Measurements from ENCODE around the gene BMPR1A. TPM values are rescaled to one million over a fixed set of nuclear protein-coding genes. Genes with fewer than 3 reads are reported as not detected.

The BMPR1A gene
- total and polyA plus RNA-seq, 2 experiments from 2014 or later, result 14.2 to 82.5 TPM

DNA sequence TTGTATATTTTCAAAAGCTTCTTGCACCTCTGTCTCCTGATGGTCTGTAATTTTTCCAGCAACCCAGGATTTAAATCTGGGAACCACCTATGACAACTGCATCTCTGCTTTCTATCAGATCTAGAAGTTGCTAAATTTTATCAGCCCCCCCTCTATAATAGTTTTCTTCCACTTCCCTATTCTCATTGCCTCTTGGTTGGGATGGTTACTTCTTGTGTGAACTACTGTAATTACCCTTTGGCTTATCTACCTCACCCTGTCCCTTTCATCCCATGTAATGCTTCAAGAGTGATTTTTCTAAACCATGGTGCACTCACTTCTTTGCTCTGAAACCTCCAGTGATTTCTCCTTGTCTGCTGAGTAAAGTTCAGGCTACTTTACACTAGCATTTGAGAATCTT is 92.3 kb downstream of the BMPR1A start:
- H4K20me1 ChIP-seq (replicated peaks; ENCODE audit: insufficient read depth), result no peaks in the 10 kb centered on the region
- TF ChIP-seq POLR2AphosphoS5 (IDR thresholded peaks at IDR 0.05; ENCODE audit: low read depth) (no peak), EZH2 (IDR thresholded peaks at IDR 0.05; ENCODE audit: low read depth, unreplicated experiment) (no peak)
- TF ChIP-seq, protein P1, sequence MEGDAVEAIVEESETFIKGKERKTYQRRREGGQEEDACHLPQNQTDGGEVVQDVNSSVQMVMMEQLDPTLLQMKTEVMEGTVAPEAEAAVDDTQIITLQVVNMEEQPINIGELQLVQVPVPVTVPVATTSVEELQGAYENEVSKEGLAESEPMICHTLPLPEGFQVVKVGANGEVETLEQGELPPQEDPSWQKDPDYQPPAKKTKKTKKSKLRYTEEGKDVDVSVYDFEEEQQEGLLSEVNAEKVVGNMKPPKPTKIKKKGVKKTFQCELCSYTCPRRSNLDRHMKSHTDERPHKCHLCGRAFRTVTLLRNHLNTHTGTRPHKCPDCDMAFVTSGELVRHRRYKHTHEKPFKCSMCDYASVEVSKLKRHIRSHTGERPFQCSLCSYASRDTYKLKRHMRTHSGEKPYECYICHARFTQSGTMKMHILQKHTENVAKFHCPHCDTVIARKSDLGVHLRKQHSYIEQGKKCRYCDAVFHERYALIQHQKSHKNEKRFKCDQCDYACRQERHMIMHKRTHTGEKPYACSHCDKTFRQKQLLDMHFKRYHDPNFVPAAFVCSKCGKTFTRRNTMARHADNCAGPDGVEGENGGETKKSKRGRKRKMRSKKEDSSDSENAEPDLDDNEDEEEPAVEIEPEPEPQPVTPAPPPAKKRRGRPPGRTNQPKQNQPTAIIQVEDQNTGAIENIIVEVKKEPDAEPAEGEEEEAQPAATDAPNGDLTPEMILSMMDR (conservative IDR thresholded peaks at IDR 0.05; ENCODE audit: low read depth in 2 of 2), result no peak
- TF ChIP-seq, protein P2, sequence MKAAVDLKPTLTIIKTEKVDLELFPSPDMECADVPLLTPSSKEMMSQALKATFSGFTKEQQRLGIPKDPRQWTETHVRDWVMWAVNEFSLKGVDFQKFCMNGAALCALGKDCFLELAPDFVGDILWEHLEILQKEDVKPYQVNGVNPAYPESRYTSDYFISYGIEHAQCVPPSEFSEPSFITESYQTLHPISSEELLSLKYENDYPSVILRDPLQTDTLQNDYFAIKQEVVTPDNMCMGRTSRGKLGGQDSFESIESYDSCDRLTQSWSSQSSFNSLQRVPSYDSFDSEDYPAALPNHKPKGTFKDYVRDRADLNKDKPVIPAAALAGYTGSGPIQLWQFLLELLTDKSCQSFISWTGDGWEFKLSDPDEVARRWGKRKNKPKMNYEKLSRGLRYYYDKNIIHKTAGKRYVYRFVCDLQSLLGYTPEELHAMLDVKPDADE (IDR thresholded peaks at IDR 0.05), result no peak
- no peaks in the 10 kb centered on the region for H3K9me2 ChIP-seq (ENCODE audit: insufficient read depth)
- Mint-ChIP-seq H3K27me3 (ENCODE audit: insufficient read depth, low read depth, poor library complexity) (peaks cover 9% of the 10 kb centered on the region), H3K36me3 (ENCODE audit: low read depth) (peaks cover 13% of the 10 kb centered on the region; the same call in 2 of the 3 replicates), H3K27ac (no peak overlapping the region), H3K9me3 (no peaks in the 10 kb centered on the region), H3K4me3 (no peak overlapping the region), H3K4me1 (peaks cover 37% of the 10 kb centered on the region)
- H3K4me1 ChIP-seq (ENCODE audit: insufficient read depth), result peaks cover 36% of the 10 kb centered on the region
- H3K27ac ChIP-seq (ENCODE audit: low read depth), result peak overlapping the region; percentile 51; the same call in 1 of the 2 replicates
- H3F3A ChIP-seq (replicated peaks; ENCODE audit: low read depth), result no peaks in the 10 kb centered on the region
- H3K36me3 ChIP-seq (ENCODE audit: insufficient read depth), result peaks cover 4% of the 10 kb centered on the region; the same call in 1 of the 2 replicates
- H3K27me3 ChIP-seq (ENCODE audit: insufficient read depth), result no peaks in the 10 kb centered on the region
- H3K4me3 ChIP-seq, result no peak overlapping the region
- peaks cover 66% of the 10 kb centered on the region for H3K79me2 ChIP-seq (replicated peaks; ENCODE audit: insufficient read depth)
- DNase-seq (ENCODE audit: low spot score), result no peak
- H3K4me2 ChIP-seq, result no peak overlapping the region
- ATAC-seq, result no peak
- H2AFZ ChIP-seq, result no peak overlapping the region

DNA sequence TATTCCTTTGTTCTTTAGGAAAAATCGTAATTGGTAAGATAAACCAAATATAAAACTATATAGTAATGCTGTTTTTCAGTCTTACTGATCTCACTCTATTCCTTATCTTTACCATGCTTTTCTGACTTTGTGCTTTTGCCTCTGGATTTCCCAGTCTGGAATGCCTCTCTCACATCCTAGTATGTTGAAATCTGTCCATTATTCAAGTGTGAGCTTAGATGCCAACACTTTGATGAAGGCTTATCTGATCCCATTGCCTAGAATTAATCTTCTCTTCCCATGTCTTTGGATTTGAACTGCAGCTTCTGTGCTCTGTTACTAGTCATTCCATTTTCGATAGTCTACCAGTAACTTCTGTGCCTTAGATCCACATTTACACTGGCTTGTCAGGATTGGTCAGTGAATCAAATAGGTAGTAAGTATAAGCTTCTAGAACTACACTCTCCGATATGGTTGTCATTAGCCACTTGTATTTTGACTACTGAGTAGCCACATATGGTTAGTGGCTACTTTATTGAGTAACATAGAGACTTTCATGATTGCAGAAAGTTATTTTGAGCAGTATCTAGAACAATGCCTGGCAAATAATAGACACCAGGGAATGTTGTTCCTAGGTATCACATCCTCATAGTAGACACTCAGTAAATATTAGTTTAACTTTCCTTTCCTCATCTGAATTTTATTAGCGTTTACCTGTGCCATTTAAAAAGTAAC is 92.9 kb downstream of the BMPR1A start:
- H3K4me1 ChIP-seq (ENCODE audit: insufficient read depth), result peaks cover 40% of the 10 kb centered on the region
- no peaks in the 10 kb centered on the region for H4K20me1 ChIP-seq (replicated peaks; ENCODE audit: insufficient read depth)
- no peak overlapping the region for H3K4me3 Mint-ChIP-seq
- H3K79me2 ChIP-seq (replicated peaks; ENCODE audit: insufficient read depth), result peaks cover 60% of the 10 kb centered on the region
- no peaks in the 10 kb centered on the region for H3K9me3 Mint-ChIP-seq
- peaks cover 4% of the 10 kb centered on the region; the same call in 1 of the 2 replicates for H3K36me3 ChIP-seq (ENCODE audit: insufficient read depth)
- H3K4me1 Mint-ChIP-seq, result peaks cover 41% of the 10 kb centered on the region
- ATAC-seq (no peak), DNase-seq (ENCODE audit: low spot score) (no peak)
- no peak overlapping the region for H3K4me3 ChIP-seq
- no peaks in the 10 kb centered on the region for H3K27me3 ChIP-seq (ENCODE audit: insufficient read depth)
- no peaks in the 10 kb centered on the region for H3F3A ChIP-seq (replicated peaks; ENCODE audit: low read depth)
- peaks cover 11% of the 10 kb centered on the region; the same call in 2 of the 3 replicates for H3K36me3 Mint-ChIP-seq (ENCODE audit: low read depth)
- H3K27ac Mint-ChIP-seq, result no peak overlapping the region; the same call in 1 of the 2 replicates
- H3K9me2 ChIP-seq (ENCODE audit: insufficient read depth), result no peaks in the 10 kb centered on the region
- peaks cover 9% of the 10 kb centered on the region for H3K27me3 Mint-ChIP-seq (ENCODE audit: insufficient read depth, low read depth, poor library complexity)
- no peak overlapping the region for H2AFZ ChIP-seq
- H3K27ac ChIP-seq (ENCODE audit: low read depth), result peak overlapping the region; percentile 51
- no peak overlapping the region for H3K4me2 ChIP-seq
- TF ChIP-seq ZNF114 (CRISPR knock-in tag; IDR thresholded peaks at IDR 0.05), result no peak
- TF ChIP-seq EZH2phosphoT487 (IDR thresholded peaks at IDR 0.05; ENCODE audit: unreplicated experiment), result no peak
- TF ChIP-seq, protein P2 (IDR thresholded peaks at IDR 0.05), result no peak
- no peak for TF ChIP-seq NANOG (IDR thresholded peaks at IDR 0.05; ENCODE audit: borderline replicate concordance)
- TF ChIP-seq STAT1 (IDR thresholded peaks at IDR 0.05; ENCODE audit: unreplicated experiment), result no peak
- TF ChIP-seq, protein P1 (conservative IDR thresholded peaks at IDR 0.05; ENCODE audit: low read depth in 2 of 2), result no peak
- TF ChIP-seq, protein P3, sequence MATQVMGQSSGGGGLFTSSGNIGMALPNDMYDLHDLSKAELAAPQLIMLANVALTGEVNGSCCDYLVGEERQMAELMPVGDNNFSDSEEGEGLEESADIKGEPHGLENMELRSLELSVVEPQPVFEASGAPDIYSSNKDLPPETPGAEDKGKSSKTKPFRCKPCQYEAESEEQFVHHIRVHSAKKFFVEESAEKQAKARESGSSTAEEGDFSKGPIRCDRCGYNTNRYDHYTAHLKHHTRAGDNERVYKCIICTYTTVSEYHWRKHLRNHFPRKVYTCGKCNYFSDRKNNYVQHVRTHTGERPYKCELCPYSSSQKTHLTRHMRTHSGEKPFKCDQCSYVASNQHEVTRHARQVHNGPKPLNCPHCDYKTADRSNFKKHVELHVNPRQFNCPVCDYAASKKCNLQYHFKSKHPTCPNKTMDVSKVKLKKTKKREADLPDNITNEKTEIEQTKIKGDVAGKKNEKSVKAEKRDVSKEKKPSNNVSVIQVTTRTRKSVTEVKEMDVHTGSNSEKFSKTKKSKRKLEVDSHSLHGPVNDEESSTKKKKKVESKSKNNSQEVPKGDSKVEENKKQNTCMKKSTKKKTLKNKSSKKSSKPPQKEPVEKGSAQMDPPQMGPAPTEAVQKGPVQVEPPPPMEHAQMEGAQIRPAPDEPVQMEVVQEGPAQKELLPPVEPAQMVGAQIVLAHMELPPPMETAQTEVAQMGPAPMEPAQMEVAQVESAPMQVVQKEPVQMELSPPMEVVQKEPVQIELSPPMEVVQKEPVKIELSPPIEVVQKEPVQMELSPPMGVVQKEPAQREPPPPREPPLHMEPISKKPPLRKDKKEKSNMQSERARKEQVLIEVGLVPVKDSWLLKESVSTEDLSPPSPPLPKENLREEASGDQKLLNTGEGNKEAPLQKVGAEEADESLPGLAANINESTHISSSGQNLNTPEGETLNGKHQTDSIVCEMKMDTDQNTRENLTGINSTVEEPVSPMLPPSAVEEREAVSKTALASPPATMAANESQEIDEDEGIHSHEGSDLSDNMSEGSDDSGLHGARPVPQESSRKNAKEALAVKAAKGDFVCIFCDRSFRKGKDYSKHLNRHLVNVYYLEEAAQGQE (IDR thresholded peaks at IDR 0.05; ENCODE audit: unreplicated experiment), result no peak
- TF ChIP-seq EZH2 (IDR thresholded peaks at IDR 0.05; ENCODE audit: low read depth, unreplicated experiment), result no peak
- TF ChIP-seq CREB1 (CRISPR knock-in tag; IDR thresholded peaks at IDR 0.05; ENCODE audit: low read depth), result no peak
- no peak for TF ChIP-seq POLR2AphosphoS5 (IDR thresholded peaks at IDR 0.05; ENCODE audit: low read depth)
- TF ChIP-seq JUNB (IDR thresholded peaks at IDR 0.05; ENCODE audit: unreplicated experiment), result no peak
